Activated CD8-positive, alpha-beta memory T cell treated with anti-CD3 and anti-CD28 coated beads, Interleukin-2, amount 50 U/mL, for 1 hour (primary cell): ENCODE data around the gene SOX13.

Source experiments
- DNase-seq: peaks from one replicate; pipeline ENCODE4 v3.0.0-alpha.2; 2020; ENCODE audit errors: extremely low read depth

Gene SOX13

DNA sequence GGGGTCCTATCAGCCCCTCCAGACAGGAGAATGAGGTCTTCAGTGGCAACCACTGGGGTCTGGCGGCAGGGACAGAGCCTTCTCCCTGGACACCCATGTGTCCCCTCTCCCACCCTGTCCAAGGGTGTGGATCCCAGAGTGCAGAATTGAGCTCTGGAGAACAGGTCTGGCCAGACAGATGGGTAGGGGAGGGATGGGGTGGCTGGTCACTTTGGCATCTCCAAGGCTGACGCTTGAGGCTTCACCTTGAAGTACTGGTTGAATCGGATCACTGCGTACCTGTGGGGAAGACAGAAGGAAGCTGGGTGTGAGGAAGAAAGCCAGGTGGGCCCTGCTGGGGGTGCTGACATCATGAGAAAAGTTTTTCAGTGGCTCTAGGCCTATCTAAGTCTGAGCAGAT is 59.1 kb downstream of the SOX13 start:
- DNase-seq, result no peak

DNA sequence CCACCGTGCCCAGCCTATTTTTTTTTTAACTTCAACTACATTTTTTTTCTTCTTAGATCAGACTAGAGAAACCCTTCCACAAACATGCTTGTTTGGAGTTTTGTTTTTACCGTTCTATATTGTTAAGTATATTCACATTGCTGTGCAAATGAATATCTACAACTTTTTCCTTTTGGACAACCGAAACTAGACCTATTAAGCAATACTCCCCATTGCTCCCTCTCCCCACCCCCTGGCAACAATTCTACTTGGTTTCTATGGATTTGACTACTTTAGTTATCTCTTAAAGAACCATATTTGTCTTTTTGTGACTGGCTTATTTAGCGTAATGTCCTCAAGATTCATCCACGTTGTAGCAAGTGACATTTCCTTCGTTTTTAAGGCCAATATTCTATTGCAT is 59.8 kb downstream of the SOX13 start:
- DNase-seq, result no peak

DNA sequence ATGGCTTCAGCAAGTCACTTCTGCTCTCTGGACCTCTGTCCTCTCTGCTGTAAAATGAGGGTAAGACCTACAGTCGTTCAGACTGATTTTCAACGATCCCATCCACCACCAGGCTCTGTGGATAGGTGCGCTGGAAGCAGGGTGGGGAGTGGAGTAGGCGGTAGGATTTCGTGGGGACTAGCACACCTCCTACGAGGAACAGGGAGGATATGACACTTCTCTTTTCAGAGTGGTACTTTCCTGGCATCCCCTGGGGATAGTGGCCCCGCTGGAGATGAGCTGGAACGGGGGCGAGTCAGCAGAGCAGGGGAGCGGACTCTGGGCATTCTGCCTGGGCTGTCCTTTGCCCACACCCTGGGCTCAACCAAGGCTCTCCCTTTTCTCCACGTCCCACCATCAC is 61.2 kb downstream of the SOX13 start:
- DNase-seq, result no peak

DNA sequence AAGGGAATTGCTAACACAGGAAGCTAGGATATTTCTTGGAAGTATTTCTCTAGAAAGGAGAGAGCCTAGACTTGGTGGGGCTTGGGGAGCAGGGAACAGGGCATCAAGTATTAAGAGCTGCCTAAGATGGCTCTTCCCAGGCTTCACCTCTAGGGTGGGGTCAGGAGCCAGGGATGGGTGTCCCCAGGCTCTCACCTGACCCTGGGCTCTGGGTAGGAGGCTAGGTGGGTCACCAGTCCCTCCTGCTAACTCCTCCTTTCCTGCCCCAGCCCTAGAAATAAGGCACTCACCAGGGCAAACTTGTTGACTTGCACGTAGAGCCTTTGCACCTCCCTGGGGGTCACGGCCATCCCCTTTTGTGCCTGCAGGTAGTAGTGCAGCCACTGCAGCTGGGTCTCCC is 63.9 kb downstream of the SOX13 start:
- DNase-seq, result no peak

DNA sequence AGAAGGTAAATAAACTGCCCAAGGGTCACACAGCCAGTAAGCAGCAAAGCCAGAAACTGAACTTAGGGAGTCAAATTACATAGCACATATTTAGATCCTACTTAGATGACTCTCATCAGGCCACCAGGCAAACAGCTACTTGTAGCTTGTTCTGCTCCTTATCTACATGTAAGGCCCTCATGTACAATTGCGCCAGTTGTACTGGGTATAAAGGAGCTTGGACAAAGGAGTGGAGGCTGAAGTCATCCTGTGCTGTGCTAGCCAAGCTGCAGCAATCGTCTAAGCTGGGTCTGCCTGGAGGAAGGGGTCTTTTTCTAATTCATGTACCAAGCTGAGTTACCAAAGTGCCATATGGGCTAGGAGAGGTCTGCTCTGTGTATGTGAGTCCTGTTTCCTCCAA is 66.2 kb downstream of the SOX13 start:
- DNase-seq, result no peak

DNA sequence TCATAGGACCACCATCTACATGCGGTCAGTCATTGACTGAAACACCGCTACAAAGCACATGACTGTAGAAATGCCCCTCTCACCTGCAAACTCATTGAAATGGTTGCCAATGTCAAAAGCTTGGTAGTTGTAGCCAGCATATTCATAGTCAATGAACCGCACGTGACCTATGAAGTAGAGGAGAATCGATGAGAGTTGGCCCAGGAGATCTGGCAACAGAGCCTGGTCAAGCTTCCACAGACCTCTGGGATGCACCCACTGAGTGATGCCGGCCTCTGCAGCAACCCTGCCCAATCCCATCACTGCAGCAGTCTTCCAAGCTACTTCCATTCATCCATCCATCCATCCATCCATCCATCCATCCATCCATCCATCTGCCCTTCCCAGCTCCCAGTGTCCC is 67.0 kb downstream of the SOX13 start:
- DNase-seq, result no peak

DNA sequence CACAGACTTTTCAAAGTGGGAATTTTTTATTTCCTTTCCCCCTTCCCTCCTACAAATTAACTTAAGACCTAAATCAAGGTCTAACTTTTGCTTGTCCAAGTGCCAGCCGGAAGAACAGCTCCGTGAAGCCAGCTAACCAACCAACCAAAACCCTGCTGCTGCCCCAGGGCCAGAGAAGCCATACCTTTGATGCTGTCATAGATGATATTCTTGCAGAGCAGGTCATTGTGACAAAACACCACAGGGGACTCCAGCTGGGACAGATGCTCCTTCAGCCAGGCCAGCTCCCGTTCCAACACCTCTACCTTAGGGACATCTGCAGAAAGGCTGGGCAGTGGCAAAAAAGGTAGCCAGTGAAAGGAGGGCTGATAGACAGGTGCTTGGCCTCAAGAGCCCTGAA is 68.2 kb downstream of the SOX13 start:
- DNase-seq, result no peak

DNA sequence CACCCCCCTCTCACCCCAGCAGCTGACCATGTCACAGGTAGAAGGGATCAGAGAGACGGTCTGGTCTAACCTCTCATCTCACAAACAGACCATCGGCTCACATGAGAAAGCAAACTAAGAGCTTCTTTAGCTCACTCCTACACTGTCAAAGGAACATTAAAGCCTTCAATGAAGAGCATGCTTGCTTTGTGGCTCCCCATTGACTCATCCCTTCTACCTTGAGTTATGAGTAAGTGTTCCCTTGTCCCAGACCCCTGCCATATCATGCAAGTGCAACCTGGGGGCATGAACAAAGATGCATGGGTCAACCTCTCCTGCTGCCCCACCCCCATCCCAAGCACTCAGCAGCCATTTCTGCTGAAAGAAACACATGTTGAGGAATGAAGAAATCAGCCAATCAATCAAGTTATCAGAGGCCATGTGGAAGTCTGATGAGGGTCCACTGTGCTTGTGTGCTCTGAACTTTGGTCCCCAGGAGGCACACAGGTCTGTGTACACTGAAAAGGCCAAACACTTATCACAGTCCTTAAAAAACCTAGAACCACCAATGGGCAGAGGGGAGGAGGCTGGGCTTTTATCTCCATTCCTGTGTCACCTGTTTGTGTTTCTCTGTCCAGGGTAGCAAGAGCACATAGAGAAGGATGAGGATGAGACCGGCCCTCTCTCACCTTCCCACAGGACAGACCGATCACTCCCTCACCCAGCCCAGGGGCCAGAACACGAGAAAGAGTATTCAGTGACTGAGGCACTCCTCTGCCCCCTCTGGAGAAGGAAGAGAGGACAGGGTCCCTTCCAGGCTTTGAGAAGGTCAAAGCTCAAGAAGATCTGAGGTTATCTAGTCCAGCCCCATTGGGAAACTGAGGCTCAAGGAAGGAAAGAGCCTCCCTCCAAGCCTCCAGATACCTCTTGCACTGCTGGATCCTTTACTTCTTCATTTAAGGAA is 69.4 kb downstream of the SOX13 start:
- no peak for DNase-seq

DNA sequence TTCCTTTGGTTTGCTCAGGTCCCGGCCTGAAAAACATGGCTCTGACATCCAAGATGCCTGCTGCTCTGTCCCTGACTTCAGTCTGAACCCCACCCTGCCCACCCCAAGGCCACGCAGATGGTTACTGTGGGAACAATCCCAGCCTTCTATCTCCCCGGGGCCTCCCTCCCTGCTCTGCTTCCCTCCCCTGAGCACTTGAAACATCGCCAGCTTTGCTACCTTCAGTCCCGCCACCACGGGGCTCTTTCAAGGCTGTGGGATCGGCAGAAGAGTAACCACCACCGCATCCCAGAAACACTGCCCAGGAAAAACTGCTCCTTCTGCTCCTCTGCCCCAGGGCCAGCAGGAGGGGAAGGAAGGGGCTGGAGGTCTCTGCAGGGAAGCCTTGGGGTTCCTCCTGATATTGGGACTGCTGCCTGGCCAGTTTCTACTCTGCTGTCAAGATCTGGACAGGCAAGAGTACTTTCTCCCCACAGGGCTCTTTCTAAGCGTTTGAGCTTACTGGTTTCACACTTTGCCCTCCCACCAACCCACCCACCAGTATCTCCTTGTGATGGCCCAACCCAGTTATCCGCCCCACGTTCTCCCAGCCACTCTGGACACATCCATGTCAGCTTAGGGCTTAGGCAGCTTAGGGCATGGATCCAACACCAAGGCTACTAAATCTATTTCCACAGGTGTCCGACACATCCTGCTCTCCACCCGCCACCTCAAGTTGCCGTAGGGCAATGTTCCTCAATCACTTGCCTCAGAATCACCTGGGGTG is 70.5 kb downstream of the SOX13 start:
- DNase-seq, result no peak

DNA sequence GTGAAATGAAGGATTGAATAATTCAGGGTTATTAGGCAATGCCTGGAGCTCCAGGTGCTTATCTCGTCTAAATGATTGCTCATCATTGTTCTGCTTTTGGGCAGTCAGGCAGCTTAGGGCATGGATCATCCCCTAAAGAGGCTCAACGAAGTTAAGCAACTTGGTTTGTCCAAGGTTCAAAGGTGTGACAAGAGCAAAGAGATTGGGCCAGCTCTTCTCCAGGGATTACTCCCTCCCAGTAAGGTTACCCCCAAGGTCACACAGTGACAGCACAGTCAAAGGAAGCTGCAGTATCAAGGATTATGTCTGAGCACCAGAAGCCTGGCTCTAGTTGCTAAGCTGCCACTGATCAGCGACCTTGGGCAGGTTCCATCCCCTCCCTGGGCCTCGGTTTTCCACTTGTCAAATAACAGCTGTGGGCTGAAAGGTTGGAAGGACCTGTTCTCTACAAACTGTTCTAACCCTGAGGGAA is 72.2 kb downstream of the SOX13 start:
- no peak for DNase-seq

DNA sequence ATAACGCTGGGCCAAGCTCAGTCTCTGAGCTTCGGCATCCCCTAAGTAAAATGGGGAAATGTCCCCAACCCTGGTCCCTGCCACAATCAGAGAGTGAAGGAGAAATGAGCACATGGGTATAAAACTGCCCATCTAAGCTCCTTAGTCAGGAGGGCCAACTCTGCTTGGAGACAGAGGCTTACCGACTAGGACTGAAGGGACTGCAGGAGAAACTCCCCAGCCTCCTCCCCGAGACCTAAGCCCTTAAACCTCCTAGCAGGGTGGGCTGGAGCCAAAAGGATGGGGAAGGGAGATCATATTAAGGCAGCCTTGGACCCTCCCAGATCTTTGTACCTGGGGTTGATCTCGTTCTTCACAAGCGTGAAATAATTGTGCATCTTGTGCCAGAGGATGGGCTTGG is 73.4 kb downstream of the SOX13 start:
- no peak for DNase-seq

DNA sequence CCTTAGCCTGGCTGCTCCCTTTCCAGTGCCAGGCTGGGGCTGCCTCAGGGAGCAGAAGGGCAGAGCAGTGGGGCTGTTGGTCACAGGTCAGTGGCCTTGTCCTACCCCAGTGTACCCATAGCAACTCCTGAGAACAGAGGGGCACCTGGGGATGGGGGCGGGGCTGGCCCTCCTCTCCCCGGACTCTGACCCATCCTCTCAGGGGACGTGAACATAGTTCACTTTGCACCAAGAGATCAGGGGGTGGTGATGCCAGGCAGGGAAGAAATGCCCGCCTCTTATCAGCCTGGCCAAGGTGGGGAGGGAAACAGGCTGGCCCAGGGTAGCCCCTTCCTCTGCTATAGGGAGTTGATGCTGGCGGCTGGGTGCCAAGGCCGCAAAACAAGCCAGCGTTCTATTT is 74.0 kb downstream of the SOX13 start:
- DNase-seq, result no peak

DNA sequence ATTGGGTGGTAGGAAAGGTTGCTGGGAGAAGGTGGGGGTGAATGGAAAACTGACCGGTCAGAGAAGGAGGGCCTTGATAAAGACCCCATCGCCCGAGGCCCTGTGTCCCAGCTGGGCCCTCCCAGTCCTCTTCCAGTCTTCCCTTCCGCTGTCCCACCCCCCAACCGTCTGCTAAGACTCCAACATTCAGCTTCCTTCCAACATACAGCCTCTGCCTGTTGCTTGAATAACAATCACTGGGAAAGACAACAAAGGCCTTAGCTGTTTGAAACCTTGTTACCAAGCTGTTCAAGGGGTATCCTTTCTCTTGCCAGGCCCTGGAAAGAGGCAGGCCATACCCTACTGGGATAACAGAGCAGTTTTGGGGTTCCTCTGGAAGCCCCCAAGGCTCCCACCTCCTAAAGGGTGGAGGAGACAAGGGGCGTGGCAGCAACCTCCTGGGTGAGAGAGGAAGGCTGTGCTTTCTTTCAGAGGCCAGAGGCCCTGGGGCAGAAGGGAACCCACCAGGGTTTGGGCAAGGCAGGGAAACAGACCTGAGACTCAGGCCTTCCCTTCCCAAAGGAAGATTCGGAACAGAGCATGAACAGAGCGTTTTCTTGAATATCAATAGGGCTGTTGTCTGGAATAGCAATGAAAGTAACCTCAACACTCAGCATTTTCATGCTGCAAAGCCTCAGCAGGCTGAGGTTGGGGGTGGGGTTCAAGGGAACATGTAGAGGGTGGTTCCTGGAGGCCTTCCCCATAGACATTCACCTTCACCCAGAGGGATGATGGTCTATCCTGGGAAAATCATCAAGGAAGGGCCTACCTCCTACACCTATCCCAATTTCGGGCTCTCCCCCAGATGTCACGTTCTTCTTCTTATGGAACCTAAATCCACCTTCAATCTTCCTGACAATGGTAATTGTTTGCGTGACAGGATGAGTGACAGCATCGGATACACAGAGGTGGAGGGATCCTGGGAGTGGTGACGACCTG is 74.8 kb downstream of the SOX13 start:
- DNase-seq, result no peak

DNA sequence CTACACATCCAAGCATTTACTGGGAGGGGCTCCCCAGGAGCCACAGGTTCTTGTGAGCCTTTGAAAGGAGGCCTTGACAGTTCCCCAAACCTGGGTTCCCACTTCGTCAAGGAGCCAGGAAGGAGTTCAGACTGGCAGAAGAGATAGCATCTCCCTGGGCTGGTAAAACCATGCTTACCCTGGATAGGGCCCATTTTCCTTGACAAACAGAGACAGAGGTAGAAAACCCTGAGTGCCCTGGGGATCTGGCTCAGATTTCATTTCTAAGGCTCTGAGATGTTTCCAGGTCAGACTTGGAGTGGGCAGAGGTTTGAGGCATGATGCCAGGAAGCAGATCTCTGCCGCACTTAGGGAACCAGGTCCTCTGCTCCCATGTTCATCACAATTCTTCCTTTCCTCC is 76.2 kb downstream of the SOX13 start:
- no peak for DNase-seq

DNA sequence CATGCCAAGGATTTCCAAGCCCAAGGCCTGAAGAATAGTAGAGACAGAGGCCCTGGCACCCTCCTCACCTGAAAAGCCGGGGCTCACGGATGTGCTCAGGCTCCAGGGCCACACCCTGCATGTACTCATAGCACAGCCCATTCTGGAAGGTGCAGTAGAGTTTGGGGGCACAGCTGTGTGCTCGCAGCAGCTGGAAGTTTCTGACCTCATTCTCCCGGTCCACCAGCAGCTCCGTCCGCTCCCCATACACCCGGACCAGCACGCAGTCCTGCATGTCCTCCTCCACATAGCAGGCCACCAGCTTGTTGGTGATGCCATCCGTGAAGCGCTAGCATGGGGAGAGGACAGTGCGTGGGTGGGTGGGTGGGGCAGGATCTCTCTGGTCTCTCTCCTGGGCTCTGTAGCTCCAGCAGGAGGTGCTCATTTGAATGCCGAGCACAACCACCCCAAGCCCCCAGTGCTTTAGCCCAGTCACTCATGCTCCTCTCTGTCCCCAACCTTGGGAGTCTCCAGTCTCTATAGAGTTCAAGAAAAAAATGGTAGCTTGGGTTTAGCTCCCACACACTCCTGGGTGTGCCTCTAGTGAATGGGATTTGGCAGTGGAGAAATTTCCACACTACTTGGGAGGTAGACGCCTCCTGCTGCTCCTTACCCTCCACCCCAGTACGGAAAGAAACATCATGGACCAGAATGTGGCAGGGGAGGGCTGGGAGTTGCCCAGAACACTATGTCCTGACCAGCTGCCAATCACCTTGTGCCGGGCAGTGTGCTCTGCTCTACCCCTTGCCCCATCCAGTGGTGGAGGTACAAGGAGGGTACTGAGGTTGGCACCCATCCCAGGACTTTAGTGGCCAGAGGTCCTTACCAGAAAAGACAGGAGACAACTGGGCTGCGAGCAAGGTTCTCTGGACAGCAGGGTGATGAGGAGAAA is 77.0 kb downstream of the SOX13 start:
- no peak for DNase-seq

DNA sequence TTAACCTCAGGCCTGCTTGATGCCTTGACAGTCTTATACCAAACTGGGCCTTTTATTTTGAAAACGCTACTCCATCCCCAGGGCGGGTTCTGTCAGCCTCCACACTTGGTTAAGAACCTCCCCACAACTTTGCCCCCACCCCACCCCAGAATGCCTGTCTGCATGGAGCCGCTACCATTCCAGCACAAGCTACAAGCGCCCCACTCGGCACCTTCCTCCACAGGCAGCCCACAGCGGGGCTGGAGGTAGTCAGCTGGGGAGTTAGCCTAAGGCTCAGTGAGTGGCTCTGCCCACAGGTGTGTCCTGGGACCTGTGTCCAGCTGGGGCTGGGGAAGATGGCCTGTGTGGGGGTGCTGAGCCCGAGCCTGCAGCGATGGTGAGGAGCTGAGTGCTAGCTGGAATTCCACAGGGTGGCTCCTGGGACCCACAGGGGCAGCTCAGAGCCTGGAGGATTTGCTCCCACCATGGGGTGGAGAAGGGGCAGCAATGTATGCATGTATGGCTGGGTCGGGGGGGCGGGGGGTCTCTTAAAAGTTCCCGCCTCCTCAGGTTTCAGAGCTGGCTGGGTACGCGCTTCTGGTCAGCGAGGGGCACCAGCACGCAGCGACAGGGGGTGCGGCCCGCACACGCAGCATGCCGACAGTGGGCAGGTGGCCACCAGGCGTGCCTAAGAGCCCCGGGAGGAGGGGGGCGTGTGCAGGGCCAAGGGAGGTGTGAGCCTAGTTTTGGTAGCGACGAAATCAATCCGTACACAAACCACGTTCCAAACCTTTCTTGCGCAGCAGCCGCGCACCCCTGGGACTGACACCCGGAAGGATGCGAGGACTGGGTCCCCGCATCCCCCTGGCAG is 78.0 kb downstream of the SOX13 start:
- DNase-seq, result no peak

DNA sequence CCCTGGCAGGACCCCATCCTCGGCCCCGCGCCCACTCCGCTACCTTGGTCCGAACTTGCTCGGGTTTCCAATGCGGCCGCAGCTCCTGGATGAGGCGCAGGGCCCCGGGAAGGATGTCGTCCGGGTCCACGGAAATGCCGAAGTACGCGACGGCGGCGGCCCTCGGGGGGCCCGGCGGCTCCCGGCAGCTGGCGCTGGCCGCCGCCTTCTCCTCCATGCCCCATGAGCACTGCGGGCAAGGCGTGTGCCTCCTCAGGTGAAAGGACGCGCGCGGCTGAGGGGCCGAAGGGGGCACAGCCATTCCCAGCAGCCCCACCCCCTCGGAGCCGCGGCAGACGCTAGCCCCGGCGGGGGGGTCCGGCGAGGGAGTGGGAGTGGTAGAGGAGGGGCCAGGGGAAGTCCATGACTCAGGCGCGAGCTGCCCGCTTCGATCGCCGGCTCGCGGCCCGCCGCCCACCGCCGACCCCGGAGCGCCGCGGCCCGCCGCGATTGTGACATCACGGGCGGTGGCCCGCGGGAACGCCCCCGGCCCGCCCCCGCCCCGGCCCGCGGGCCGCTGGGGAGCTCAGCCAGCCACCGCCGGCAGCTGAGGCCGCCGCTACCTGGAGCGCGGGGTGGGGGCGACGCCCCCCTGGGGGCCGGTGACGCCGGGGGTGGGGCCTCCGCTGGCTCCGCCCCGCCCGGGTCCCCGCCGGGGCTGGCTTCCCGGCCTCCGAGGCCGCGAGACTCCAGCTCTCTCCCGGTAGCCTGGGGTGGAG is 78.8 kb downstream of the SOX13 start, which contains the start of gene ETNK2:
Gene ETNK2, minus strand, starts transcription at position 493 of the 758 bp plus-strand sequence. Its CDS starts 192 bp downstream, at position 301.
- no peak for DNase-seq

DNA sequence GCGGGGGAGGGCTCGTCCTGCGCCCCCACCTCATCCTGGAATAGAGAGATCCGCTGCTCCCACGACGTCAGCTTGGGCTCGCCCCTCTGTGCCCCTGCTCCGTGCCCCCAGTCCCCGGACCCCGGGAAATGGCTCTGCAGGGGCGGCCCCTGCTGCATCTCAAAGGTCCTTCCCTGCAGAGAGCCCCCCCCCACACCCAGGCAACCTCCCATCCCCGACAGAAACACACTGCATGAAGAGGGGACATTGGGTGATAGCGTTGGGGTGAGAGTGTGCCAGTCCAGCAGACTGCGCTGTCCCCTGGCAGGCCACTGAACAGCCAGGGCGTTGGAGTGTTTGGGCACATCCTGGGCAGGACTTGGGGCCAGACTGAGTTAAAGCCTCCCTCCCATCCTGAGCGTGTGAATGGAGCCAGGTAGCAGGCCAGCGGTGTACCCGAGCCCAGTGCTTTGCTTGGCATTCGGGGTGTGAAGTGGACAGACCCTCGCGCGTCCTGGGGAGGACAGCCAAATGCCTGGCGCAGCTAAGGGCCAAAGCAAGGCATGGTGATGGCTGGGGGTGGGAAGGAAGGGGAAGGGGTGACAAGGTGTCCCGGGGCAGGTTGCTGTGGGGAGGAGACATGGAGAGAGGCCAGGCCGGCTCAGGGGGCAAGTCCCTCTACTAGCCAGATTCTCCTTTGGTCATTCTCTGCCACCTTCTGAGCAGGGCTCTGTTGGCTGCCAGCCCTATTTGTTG is 79.6 kb downstream of the SOX13 start:
- no peak for DNase-seq
